ENCODE results near the gene MRPS15. TPM values are rescaled to one million over a fixed set of nuclear protein-coding genes. Genes with fewer than 3 reads are reported as not detected.
"Not testable (repeated sequence)": the region's sequence is repeated elsewhere in the genome, so short reads cannot be mapped to it uniquely, and the experiment has no call there.

Gene MRPS15
- 26.0 and 56.2 TPM in 2 replicates for total RNA-seq (ENCODE audit: low replicate concordance)

DNA sequence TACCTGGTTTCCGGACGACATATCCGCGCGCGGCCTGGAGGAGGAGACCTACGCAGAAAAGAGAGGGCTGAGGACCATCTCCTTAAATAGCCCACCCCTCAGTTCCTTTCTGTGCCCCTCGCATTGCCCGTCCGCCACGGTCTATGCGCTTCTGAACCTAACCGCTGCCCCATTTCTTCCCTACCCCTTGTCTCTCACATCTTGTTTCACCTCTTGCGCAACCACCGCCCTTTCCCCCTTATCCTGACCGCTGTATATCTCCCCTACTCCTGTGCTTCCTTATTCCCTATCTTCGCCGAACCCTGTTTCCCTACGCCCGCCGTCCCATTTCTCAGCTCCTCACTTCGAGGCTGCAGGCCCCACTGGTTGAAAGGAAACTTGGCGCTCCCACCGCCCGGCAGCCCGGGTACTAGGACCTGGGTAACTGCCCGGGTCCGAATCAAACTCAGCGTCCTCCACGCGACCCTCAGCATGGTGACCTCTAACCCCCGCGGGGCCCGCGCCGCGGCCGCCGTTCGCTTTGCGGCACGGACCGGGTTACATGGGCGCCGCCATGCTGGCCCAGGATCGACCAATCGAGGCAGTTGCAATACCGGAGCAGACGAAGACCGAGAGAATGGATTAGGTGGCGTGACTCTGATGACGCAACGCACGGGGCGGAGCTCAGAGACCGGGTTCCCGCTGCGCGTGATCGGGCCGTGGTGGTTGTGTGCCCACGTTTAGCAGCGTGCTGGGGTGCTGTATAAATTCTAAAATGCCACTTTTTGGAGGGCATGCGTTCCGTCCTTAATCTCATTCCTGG is at the start of gene MRPS15:
MRPS15 (minus strand) TSS at position 582 of the 802 bp plus-strand sequence; CDS start at position 473, 109 bp downstream.
- peak within 1 kb of the TSS; percentile 92 for H3K4me3 ChIP-seq (ENCODE audit: low read depth, low read length)
- TF ChIP-seq, protein P1, sequence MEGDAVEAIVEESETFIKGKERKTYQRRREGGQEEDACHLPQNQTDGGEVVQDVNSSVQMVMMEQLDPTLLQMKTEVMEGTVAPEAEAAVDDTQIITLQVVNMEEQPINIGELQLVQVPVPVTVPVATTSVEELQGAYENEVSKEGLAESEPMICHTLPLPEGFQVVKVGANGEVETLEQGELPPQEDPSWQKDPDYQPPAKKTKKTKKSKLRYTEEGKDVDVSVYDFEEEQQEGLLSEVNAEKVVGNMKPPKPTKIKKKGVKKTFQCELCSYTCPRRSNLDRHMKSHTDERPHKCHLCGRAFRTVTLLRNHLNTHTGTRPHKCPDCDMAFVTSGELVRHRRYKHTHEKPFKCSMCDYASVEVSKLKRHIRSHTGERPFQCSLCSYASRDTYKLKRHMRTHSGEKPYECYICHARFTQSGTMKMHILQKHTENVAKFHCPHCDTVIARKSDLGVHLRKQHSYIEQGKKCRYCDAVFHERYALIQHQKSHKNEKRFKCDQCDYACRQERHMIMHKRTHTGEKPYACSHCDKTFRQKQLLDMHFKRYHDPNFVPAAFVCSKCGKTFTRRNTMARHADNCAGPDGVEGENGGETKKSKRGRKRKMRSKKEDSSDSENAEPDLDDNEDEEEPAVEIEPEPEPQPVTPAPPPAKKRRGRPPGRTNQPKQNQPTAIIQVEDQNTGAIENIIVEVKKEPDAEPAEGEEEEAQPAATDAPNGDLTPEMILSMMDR (IDR thresholded peaks at IDR 0.05; ENCODE audit: insufficient read depth, low read length): no peak
- DNase-seq (ENCODE audit: low read depth): peak; percentile 95

DNA sequence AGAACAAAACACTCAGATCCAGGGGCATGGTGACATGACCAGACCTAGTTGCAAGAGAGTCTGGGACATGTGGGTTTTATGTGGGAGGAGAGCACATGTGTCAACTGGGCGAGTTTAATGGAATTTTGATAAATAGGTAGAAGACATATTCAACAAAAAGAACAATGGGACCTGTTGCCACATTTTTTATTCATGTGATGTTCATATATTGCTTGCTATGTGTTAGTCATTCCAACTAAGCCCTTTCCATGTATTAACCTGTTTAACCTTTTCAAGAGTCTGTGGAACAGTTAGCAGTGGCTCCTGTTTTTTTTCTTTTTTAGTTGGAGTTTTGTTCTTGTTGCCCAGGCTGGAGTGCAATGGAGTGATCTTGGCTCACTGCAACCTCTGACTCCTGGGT is 48.7 kb upstream of the MRPS15 start:
- H3K4me3 ChIP-seq (ENCODE audit: low read depth, low read length): no peak overlapping the region
- TF ChIP-seq, protein P1 (IDR thresholded peaks at IDR 0.05; ENCODE audit: insufficient read depth, low read length): no peak
- no peak for DNase-seq (ENCODE audit: low read depth)

DNA sequence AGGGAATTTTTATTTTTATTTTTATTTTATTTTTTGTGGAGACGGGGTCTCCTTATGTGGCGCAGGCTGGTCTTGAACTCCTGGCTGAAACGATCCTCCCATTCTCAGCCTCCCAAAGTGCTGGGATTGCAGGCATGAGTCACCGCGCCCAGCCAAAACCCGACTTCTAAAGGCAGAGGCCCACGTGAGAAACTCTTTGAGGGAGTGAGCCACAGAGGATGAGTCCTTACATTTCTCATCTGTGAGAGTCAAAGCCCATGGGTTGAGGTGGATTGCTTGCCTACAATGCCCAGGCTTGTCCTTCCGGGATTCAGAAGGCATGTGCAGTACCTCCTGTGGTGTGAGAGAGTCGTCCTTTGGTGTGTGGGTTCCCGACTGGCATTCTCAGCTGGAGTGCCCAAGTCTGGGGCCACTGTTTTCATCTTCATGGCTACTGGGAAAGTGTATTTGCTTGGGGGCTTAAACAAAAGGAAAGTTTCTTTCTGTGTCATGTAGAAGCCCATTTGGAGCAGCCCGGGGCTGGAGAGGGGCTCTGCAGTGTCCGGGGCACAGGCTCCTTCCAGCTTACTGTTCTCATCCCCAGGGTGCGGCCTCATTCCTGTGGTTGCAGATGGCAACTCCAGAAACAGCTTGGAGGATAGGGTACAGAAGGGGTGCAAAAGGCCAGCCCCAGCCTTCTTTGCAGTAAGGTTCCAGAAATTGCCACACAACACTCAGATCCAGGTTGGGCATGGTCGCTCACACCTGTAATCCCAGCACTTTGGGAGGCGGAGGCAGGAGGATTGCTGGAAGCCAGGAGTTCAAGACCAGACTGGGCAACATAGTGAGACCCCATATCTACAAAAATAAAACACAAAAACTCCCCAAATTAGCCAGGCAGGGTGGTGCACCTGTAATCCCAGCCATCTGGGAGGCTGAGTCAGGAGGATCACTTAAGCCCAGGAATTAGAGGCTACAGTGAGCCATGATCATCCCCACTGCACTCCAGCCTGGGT is 47.9 kb upstream of the MRPS15 start:
- DNase-seq (ENCODE audit: low read depth): no peak

DNA sequence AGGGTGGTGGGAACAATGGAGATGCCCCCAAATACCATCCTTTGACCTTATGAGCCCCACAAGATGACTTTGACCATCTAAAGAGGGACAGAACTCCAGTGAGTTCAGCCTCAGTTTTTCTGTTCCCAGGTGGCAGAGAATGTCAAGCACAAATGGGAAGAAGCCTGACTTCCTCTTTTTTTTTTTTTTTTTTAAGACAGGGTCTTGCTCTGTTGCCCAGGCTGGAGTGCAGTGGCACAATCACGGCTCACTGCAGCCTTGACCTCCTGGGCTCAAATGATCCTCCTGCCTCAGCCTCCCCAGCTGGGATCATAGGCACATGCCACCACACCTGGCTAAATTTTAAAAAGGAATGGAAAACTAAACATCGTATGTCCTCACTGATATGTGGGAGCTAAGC is 47.0 kb upstream of the MRPS15 start:
- not testable (repeated sequence) for H3K4me3 ChIP-seq (ENCODE audit: low read depth, low read length); DNase-seq (ENCODE audit: low read depth)

More for the DNA sequence above, 47.9 kb upstream of the MRPS15 start:
- H3K4me3 ChIP-seq (ENCODE audit: low read depth, low read length): no peak overlapping the region
- TF ChIP-seq, protein P1 (IDR thresholded peaks at IDR 0.05; ENCODE audit: insufficient read depth, low read length): no peak

DNA sequence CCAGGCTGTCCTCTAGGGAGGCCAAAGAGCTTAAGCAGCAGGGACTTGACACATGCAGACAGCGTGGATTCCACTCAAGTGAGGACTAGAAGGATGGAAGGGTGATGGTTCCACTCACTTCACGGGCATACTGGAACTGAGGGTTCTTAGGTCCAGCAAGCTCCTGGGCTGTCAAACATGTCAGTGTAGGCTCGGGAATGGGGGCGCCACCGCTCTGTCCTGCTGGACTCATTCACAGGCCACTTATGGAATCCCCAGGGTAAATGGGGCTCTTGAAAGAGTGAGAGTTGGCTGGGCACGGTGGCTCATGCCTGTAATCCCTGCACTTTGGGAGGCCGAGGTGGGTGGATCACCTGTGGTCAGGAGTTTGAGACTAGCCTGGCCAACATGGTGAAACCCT is 46.2 kb upstream of the MRPS15 start:
- no peak for DNase-seq (ENCODE audit: low read depth)
- H3K4me3 ChIP-seq (ENCODE audit: low read depth, low read length): no peak overlapping the region
- TF ChIP-seq, protein P1 (IDR thresholded peaks at IDR 0.05; ENCODE audit: insufficient read depth, low read length): no peak

DNA sequence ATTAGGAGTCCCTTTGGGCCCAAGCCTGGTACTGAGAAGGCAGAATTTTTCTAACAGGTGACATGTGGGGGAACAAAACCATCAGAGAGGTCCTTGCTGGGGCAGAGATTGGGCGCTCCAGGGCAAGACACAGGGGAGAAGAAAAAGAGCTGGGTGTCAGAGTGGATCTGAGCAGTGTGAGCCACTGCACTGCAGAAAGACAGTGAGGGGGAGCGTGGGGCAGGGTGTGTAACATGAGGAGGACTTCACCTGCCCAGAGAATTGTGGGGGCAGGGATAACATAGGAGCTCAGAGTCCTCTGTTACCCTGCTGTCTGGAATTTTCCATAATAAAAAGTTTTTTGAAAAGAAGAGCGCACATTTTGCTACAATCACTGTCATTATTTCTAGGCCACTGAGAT is 44.1 kb upstream of the MRPS15 start:
- DNase-seq (ENCODE audit: low read depth): no peak
- no peak overlapping the region for H3K4me3 ChIP-seq (ENCODE audit: low read depth, low read length)
- TF ChIP-seq, protein P1 (IDR thresholded peaks at IDR 0.05; ENCODE audit: insufficient read depth, low read length): no peak

All from fibroblast of the aortic adventitia (primary cell).